HG03159 (cell line): Measurements from ENCODE around the gene S100A14.
"Not testable (repeated sequence)": the region's sequence is repeated elsewhere in the genome, so short reads cannot be mapped to it uniquely, and the experiment has no call there.

Experiments used
- ATAC-seq: cut with Tn5 transposase; IDR thresholded peaks from one replicate; pipeline ENCODE4 v1.9.1; 2021; ENCODE audit warnings: mild to moderate bottlenecking, moderate library complexity; ENCODE audit not compliant: unreplicated experiment

Gene S100A14

GRCh38 chr1:153588482-153588881 is 27.6 kb downstream of the S100A14 start:
- no peak for ATAC-seq

- not testable (repeated sequence) for ATAC-seq
Measured at GRCh38 chr1:153588033-153588432, 28.1 kb downstream of the S100A14 start.

GRCh38 chr1:153587314-153587713 is 28.8 kb downstream of the S100A14 start:
- ATAC-seq, result no peak

GRCh38 chr1:153586347-153586746 is 29.8 kb downstream of the S100A14 start:
- ATAC-seq, result no peak

GRCh38 chr1:153585006-153585405 is 31.1 kb downstream of the S100A14 start:
- ATAC-seq, result no peak

GRCh38 chr1:153583976-153584375 is 32.1 kb downstream of the S100A14 start:
- no peak for ATAC-seq

GRCh38 chr1:153583514-153583913 is 32.6 kb downstream of the S100A14 start:
- not testable (repeated sequence) for ATAC-seq

- ATAC-seq, result not testable (repeated sequence)
Measured at GRCh38 chr1:153582836-153583235, 33.3 kb downstream of the S100A14 start.

- ATAC-seq, result no peak
Measured at GRCh38 chr1:153578936-153579335, 37.2 kb downstream of the S100A14 start.

GRCh38 chr1:153578490-153578889 is 37.6 kb downstream of the S100A14 start:
- ATAC-seq, result no peak

GRCh38 chr1:153577624-153578051 is 38.5 kb downstream of the S100A14 start:
- no peak for ATAC-seq

- ATAC-seq, result no peak
Measured at GRCh38 chr1:153577138-153577537, 39.0 kb downstream of the S100A14 start.

- not testable (repeated sequence) for ATAC-seq
Measured at GRCh38 chr1:153575497-153575896, 40.6 kb downstream of the S100A14 start.

GRCh38 chr1:153575081-153575491 is 41.0 kb downstream of the S100A14 start:
- ATAC-seq, result not testable (repeated sequence)

GRCh38 chr1:153573351-153573750 is 42.8 kb downstream of the S100A14 start:
- no peak for ATAC-seq

GRCh38 chr1:153572569-153573015 is 43.5 kb downstream of the S100A14 start:
- no peak for ATAC-seq

GRCh38 chr1:153571706-153572105 is 44.4 kb downstream of the S100A14 start:
- no peak for ATAC-seq

GRCh38 chr1:153570874-153571273 is 45.3 kb downstream of the S100A14 start:
- ATAC-seq, result no peak

- no peak for ATAC-seq
Measured at GRCh38 chr1:153569465-153569864, 46.7 kb downstream of the S100A14 start.

- ATAC-seq, result no peak
Measured at GRCh38 chr1:153568367-153569099, 47.6 kb downstream of the S100A14 start.

GRCh38 chr1:153567621-153568366 is 48.3 kb downstream of the S100A14 start:
- ATAC-seq, result no peak
